ENCODE results near the gene FAM199X. TPM values are rescaled to one million over a fixed set of nuclear protein-coding genes. Genes with fewer than 3 reads are reported as not detected.

The FAM199X gene
- polyA plus RNA-seq, 3 donors from 2014 or later = 13.1 to 24.7 (median 13.6) TPM

DNA sequence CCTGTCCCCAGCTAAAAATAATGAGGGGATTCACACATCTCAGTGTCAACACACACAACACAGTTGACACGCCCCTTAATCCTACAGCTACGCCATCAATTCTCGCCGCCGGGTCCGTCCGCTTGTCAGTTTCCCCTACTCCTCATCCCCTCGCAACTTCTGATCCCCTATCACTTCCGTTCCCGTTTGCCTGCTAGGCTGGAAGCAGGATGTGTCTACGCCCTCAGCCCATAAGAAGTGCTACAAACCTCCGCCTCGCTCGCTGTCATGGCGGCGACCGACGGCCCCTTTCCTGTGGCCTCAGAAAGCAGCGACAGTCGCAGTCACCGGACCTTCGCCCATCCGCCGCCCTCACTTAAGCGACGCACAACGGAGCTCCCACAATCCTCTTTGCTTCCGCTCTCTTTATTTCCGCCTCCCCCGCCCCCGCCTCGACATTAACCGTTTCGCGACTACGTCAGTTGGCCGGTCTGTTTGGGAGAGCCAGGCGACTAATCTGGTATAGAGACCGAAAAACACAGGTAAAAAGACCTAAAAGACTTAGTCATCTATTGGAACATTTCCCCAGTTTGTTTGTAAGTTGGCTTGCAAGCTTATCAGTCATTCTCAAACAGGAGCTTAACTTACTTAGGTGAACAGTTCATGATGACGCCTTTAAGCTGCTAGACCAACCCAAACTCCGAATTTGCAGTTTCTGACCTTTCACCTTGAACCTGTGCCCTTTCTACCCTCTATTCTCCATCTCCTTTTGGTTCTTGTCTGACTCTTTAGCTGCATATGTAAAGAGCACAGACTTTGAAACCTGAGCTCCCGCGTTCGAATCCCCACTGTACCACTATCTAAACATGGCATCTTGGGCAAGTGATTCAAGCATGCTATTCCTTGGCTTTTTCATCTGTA, 9.4 kb upstream of the FAM199X start, which contains the start of gene SLC25A53:
Gene SLC25A53, minus strand, starts transcription at position 380 of the 900 bp plus-strand sequence. CDS start 51,752 bp downstream, outside the sequence.
- peaks cover 6 to 8% (median 7%) of the 10 kb centered on the region in 3 donors for H3K27me3 Mint-ChIP-seq (ENCODE audit: low read depth in 3 of 3)
- peak within 1 kb of the TSS; percentile 90 to 100 (median 98) for H3K27ac Mint-ChIP-seq
- peaks cover 0 to 2% (median 0%) of the 10 kb centered on the region in 6 donors for H3K9me3 Mint-ChIP-seq
- peaks cover 11 to 28% of the 10 kb centered on the region in 2 donors for H3K4me1 Mint-ChIP-seq
- DNase-seq = peak; percentile 75 to 81 (median 79)
- peak within 1 kb of the TSS; percentile 94 to 100 (median 97) for H3K4me3 Mint-ChIP-seq
- H3K36me3 Mint-ChIP-seq = no peaks in the 10 kb centered on the region

DNA sequence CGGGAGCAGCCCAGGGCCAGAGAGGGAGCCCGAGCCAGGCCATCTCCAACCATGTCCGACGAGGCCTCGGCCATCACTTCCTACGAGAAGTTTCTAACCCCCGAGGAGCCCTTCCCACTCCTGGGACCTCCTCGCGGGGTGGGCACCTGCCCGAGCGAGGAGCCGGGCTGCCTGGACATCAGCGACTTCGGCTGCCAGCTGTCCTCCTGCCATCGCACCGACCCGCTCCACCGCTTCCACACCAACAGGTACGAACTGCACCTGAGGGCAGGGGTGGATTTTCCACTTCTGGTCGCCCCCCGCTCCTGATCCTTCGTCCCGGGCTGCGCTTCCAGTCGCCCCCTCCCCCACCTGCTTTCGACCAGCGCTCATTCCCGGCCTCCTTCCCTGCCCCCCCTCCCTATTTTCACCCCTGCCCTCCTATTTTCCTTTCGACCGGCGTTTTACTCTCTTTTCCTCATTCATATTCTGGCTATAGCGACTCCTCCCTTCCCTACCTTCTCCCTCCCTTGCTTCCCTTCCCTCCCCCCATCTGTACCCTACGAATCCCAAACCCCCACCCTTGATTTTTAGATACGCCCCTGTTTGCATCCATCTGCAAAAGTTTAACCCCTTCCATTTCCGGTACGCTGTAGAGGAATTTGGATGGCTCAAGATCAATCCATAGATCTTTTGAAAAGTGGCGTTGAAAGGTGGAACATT, 633 bp downstream of the FAM199X start:
- Mint-ChIP-seq H3K27me3 (ENCODE audit: low read depth in 3 of 3) (peaks cover 0 to 9% (median 2%) of the 10 kb centered on the region in 3 donors), H3K36me3 (no peaks in the 10 kb centered on the region), H3K27ac (peak overlapping the region; percentile 40 to 90 (median 76)), H3K9me3 (no peaks in the 10 kb centered on the region), H3K4me3 (peak overlapping the region; percentile 71 to 82 (median 74)), H3K4me1 (peaks cover 37 to 43% of the 10 kb centered on the region in 2 donors)
- DNase-seq = no peak

- Mint-ChIP-seq H3K27ac (peak overlapping the region; percentile 40 to 90 (median 76)), H3K4me1 (peaks cover 37 to 43% of the 10 kb centered on the region in 2 donors), H3K4me3 (peak overlapping the region; percentile 71 to 82 (median 74)), H3K36me3 (no peaks in the 10 kb centered on the region), H3K9me3 (no peaks in the 10 kb centered on the region), H3K27me3 (ENCODE audit: low read depth in 3 of 3) (peaks cover 0 to 9% (median 2%) of the 10 kb centered on the region in 3 donors)
- no peak for DNase-seq
These were observed 1.9 kb downstream of the FAM199X start for GRCh38 chrX:104168127-104168526.

GRCh38 chrX:104172121-104172520, 5.9 kb downstream of the FAM199X start:
- no peaks in the 10 kb centered on the region for H3K9me3 Mint-ChIP-seq
- peaks cover 0 to 3% (median 0%) of the 10 kb centered on the region in 3 donors for H3K36me3 Mint-ChIP-seq
- no peak overlapping the region for H3K27ac Mint-ChIP-seq
- H3K4me3 Mint-ChIP-seq = no peak overlapping the region
- peaks cover 35 to 40% of the 10 kb centered on the region in 2 donors for H3K4me1 Mint-ChIP-seq
- no peak for DNase-seq
- H3K27me3 Mint-ChIP-seq (ENCODE audit: low read depth in 3 of 3) = peaks cover 0 to 6% (median 2%) of the 10 kb centered on the region in 3 donors

DNA sequence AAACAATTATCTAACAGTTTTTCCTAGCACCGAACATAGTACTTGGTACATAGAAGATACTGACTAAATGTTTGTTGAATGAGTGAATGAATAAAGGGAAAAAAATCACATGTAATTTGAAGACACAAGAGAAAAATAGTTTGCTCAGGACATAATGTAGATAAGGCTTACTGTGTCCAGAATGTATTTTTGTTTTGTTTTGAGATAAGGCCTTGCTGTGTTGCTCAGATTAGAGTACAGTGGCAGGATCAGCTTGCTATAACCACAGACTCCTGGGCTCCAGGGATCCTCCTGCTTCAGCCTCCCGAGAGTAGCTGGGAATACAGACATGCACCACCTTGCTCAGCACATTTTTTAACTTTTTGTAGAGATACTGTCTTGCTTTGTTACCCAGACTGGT, 6.5 kb downstream of the FAM199X start:
- Mint-ChIP-seq H3K4me3 (no peak overlapping the region), H3K4me1 (peaks cover 28 to 35% of the 10 kb centered on the region in 2 donors), H3K27me3 (ENCODE audit: low read depth in 3 of 3) (peaks cover 0 to 2% (median 2%) of the 10 kb centered on the region in 3 donors)

DNA sequence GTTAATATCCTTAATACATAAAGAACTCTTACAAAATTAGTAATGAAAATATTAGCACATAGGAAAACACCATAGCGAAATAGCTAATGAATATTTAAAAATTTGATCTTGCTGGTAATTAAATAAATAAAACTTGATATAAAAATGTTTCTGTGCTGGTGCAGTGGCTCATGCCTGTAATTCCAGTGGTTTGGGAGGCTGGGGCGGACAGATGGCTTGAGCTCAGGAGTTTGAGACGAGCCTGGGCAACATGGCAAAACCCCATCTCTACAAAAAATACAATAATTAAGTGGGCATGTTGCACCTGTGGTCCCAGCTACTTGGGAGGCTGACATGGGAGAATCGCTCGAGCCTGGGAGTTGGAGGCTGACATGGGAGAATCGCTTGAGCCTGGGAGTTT, 7.6 kb downstream of the FAM199X start:
- Mint-ChIP-seq H3K27ac (no peak overlapping the region), H3K27me3 (ENCODE audit: low read depth in 3 of 3) (no peaks in the 10 kb centered on the region), H3K4me1 (peaks cover 19 to 24% of the 10 kb centered on the region in 2 donors), H3K36me3 (peaks cover 0 to 6% (median 4%) of the 10 kb centered on the region in 3 donors), H3K4me3 (no peak overlapping the region), H3K9me3 (no peaks in the 10 kb centered on the region)
- no peak for DNase-seq

More for the DNA sequence above, 6.5 kb downstream of the FAM199X start:
- Mint-ChIP-seq H3K27ac (no peak overlapping the region), H3K9me3 (no peaks in the 10 kb centered on the region), H3K36me3 (peaks cover 0 to 3% (median 0%) of the 10 kb centered on the region in 3 donors)
- no peak for DNase-seq

DNA sequence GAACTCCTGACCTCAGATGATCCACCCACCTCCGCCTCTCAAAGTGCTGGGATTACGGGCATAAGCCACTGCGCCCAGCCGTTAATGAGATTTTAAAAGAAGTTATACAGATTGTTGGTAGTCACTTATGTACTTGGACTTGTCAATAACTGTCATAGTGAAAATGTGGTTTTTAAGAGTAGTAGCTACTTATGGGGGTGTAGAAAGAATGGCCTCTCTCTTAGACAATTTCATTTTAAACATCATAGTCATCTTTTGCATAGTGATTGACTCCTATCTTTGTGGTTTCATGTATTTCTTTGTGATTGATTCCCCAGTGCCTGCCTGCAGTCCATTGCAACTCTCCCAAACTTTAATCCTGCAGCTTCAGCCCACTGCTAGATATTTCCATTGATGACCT, 17.4 kb downstream of the FAM199X start:
- Mint-ChIP-seq H3K36me3 (peaks cover under 1 to 11% (median 3%) of the 10 kb centered on the region in 3 donors), H3K27me3 (ENCODE audit: low read depth in 3 of 3) (peaks cover 0 to 7% (median 4%) of the 10 kb centered on the region in 3 donors), H3K4me3 (peak overlapping the region; percentile 1 to 61 (median 28)), H3K9me3 (no peaks in the 10 kb centered on the region), H3K4me1 (peaks cover 23 to 25% of the 10 kb centered on the region in 2 donors), H3K27ac (peak overlapping the region; percentile 11 to 74 (median 45))
- DNase-seq = no peak

DNA sequence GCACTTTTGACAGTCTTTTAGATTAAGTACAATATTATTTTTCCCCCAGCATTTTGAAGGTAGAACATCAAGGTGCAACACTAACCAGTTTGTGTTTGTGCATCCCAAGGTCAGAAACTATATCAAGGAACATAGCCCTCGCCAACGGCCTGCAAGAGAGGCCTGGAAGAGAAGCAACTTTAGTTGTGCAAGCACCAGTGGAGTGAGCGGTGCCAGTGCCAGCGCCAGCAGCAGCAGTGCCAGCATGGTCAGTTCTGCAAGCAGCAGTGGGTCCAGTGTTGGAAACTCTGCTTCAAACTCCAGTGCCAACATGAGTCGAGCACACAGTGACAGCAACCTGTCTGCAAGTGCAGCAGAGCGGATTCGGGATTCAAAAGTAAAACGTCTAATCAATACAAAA, 21.7 kb downstream of the FAM199X start:
- Mint-ChIP-seq H3K27ac (no peak overlapping the region), H3K9me3 (no peaks in the 10 kb centered on the region), H3K4me1 (peaks cover 14 to 20% of the 10 kb centered on the region in 2 donors), H3K36me3 (peaks cover 0 to 9% (median 4%) of the 10 kb centered on the region in 3 donors), H3K4me3 (no peak overlapping the region), H3K27me3 (ENCODE audit: low read depth in 3 of 3) (peaks cover 0 to 7% (median 0%) of the 10 kb centered on the region in 3 donors)
- DNase-seq = no peak

- Mint-ChIP-seq H3K36me3 (peaks cover 0 to 9% (median 4%) of the 10 kb centered on the region in 3 donors), H3K4me3 (no peak overlapping the region), H3K27ac (peak overlapping the region in 5 of 6 donors; percentile 21 to 65 (median 53))
These were observed 23.6 kb downstream of the FAM199X start for GRCh38 chrX:104189837-104190236.

DNA sequence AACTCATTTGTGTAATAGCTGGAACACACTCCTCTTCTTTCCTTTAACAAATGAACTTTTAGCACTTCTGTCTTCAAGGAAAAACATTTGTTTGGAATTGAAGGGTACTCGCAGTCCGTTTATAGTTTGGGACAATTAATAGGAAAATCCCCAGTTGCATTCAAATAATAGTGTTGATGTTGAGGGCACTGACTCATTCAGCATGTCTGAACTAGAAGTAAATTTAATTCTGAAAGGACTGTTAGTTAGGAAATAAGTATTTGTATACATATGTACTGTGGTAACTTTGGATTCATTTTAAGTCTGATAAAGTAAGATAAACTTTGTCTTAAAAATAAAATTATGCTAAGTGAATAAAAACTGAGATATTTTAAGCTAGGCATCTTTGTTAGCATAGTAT, 27.2 kb downstream of the FAM199X start:
- H3K27ac Mint-ChIP-seq = no peak overlapping the region

More at GRCh38 chrX:104189837-104190236, 23.6 kb downstream of the FAM199X start:
- no peak for DNase-seq
- H3K4me1 Mint-ChIP-seq = peaks cover 3 to 6% of the 10 kb centered on the region in 2 donors
- no peaks in the 10 kb centered on the region for H3K9me3 Mint-ChIP-seq
- H3K27me3 Mint-ChIP-seq (ENCODE audit: low read depth in 3 of 3) = peaks cover 0 to 7% (median 0%) of the 10 kb centered on the region in 3 donors

GRCh38 chrX:104195013-104195412, 28.8 kb downstream of the FAM199X start:
- peaks cover 0 to 2% (median 0%) of the 10 kb centered on the region in 3 donors for H3K36me3 Mint-ChIP-seq
- DNase-seq = no peak
- no peak overlapping the region for H3K4me3 Mint-ChIP-seq
- H3K27me3 Mint-ChIP-seq (ENCODE audit: low read depth in 3 of 3) = peaks cover 0 to 5% (median 0%) of the 10 kb centered on the region in 3 donors
- H3K9me3 Mint-ChIP-seq = no peaks in the 10 kb centered on the region
- peaks cover 0 to 7% of the 10 kb centered on the region in 2 donors for H3K4me1 Mint-ChIP-seq
- H3K27ac Mint-ChIP-seq = no peak overlapping the region

More for the DNA sequence above, 27.2 kb downstream of the FAM199X start:
- peaks cover 0 to 5% (median 0%) of the 10 kb centered on the region in 3 donors for H3K27me3 Mint-ChIP-seq (ENCODE audit: low read depth in 3 of 3)
- H3K4me3 Mint-ChIP-seq = no peak overlapping the region
- no peaks in the 10 kb centered on the region for H3K9me3 Mint-ChIP-seq
- H3K4me1 Mint-ChIP-seq = peaks cover 3 to 7% of the 10 kb centered on the region in 2 donors
- DNase-seq = no peak
- peaks cover 0 to 9% (median 0%) of the 10 kb centered on the region in 3 donors for H3K36me3 Mint-ChIP-seq

GRCh38 chrX:104195489-104196084, 29.3 kb downstream of the FAM199X start:
- Mint-ChIP-seq H3K9me3 (no peaks in the 10 kb centered on the region), H3K36me3 (peaks cover 0 to 2% (median 0%) of the 10 kb centered on the region in 3 donors), H3K27me3 (ENCODE audit: low read depth in 3 of 3) (peaks cover 0 to 6% (median 0%) of the 10 kb centered on the region in 3 donors), H3K27ac (no peak overlapping the region), H3K4me3 (no peak overlapping the region), H3K4me1 (peaks cover 0 to 7% of the 10 kb centered on the region in 2 donors)
- peak; percentile 11 to 22 (median 18) for DNase-seq

GRCh38 chrX:104205548-104205947, 39.3 kb downstream of the FAM199X start:
- DNase-seq = no peak
- Mint-ChIP-seq H3K4me3 (no peak overlapping the region), H3K9me3 (no peaks in the 10 kb centered on the region), H3K27ac (no peak overlapping the region), H3K36me3 (no peaks in the 10 kb centered on the region), H3K4me1 (no peaks in the 10 kb centered on the region), H3K27me3 (ENCODE audit: low read depth in 3 of 3) (peaks cover 0 to 5% (median 2%) of the 10 kb centered on the region in 3 donors)
